ENCODE measurements around the gene TM4SF20.

GRCh38 chr2:227401550-227401949 lies 22.4 kb upstream of the TM4SF20 start:
- TF ChIP-seq CTCF (tag by site-specific recombination; IDR thresholded peaks at IDR 0.05) (no peak), ZNF785 (tag by site-specific recombination; IDR thresholded peaks at IDR 0.05) (no peak), ZBTB20 (tag by site-specific recombination; IDR thresholded peaks at IDR 0.05) (no peak), ZNF423 (tag by site-specific recombination; IDR thresholded peaks at IDR 0.05) (no peak)

All from HEK293 (cell line).